ENCODE results near the gene MPO.

MPO gene

GRCh38 chr17:58229384-58229783, 51.4 kb downstream of the MPO start:
- DNase-seq, result no peak

DNA sequence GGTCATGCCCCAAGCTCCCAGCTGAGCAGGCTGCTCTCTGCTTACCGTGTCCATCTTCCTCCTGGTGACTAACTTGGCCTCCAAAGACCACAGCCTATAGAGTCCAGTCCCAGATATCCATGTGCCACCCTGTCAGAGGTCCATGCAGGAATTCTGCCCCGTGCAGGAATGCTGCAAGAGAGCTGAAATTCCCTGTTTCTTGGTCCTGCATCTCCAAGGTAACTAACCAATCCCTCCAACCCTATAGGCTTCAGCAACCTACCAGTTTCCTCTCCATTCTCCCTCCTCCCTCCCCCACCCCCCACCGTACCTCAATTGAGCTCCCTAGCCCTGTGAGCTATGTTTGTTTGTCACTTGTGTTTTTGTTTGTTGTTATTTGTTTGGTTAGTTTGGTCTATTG, 52.1 kb downstream of the MPO start:
- DNase-seq, result no peak

DNA sequence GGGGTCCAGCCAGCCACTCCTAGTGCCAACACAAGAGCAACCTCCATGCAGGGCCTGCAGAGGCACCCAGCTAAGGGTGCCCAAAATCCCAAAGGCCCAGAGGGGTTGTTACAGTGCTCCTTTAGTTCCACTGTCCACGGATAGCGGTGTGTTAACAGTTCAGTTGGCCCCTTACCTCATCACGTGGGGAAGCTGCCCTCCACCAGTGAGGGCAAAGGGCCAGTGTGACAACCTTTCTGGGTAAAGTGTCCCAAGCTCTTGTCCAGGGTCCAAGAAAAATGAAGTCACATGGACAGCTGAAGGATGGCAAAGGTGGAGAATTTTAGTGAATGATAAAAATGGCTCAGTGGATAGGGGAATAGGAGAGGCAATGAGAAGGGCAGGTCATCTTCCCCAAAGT, 53.0 kb downstream of the MPO start:
- DNase-seq, result no peak

GRCh38 chr17:58224315-58224714, 56.4 kb downstream of the MPO start:
- no peak for DNase-seq
